Progenitor cell of endocrine pancreas (in vitro differentiated cells): ENCODE results near the gene RIPOR1. TPM values are rescaled to one million over a fixed set of nuclear protein-coding genes. Genes with fewer than 3 reads are reported as not detected.
A peak's percentile ranks its signal among the peaks of the same experiment; 100 is the strongest.

Experiments
- DNase-seq: peaks from one replicate; pipeline ENCODE4 v3.0.0; 2021; ENCODE audit warnings: low spot score; ENCODE audit not compliant: unreplicated experiment
- H3K27ac Mint-ChIP-seq: 2 replicates; pipeline ENCODE4 v1.8.0; 2021; ENCODE audit warnings: mild to moderate bottlenecking, moderate library complexity, mixed read lengths
- H3K27me3 Mint-ChIP-seq: 2 replicates; pipeline ENCODE4 v1.8.0; 2021; ENCODE audit warnings: mixed read lengths
- H3K36me3 Mint-ChIP-seq: 2 replicates; pipeline ENCODE4 v1.8.0; 2022; ENCODE audit warnings: mixed read lengths; ENCODE audit not compliant: insufficient read depth
- H3K4me1 Mint-ChIP-seq: 2 replicates; pipeline ENCODE4 v1.8.0; 2021; ENCODE audit warnings: low read depth, mixed read lengths
- H3K4me3 Mint-ChIP-seq: 2 replicates; pipeline ENCODE4 v1.8.0; 2021; ENCODE audit warnings: low read depth, mild to moderate bottlenecking, moderate library complexity, mixed read lengths
- H3K9me3 Mint-ChIP-seq: 2 replicates; pipeline ENCODE4 v1.8.0; 2021; ENCODE audit warnings: low read depth, mixed read lengths
- CTCF ChIP-seq: fragments of 200-600 bp; sonication (generic); IDR thresholded peaks from one replicate; pipeline ENCODE4 v1.5.0; 2021; ENCODE audit warnings: antibody characterized with exemption, mild to moderate bottlenecking; ENCODE audit not compliant: unreplicated experiment
- total RNA-seq: library from RNA; stranded (reverse); gene quantifications from 2 replicates; pipeline ENCODE4 v1.2.1, GENCODE V29; 2021

Gene RIPOR1
- total RNA-seq, 1 donor from 2014 or later: 72.7 TPM

- H3K27me3 Mint-ChIP-seq: no peaks in the 10 kb centered on the region
- H3K9me3 Mint-ChIP-seq: no peaks in the 10 kb centered on the region
- DNase-seq: no peak
- no peak for TF ChIP-seq CTCF
- peaks cover 19% of the 10 kb centered on the region for H3K4me1 Mint-ChIP-seq
- H3K4me3 Mint-ChIP-seq: peak overlapping the region; percentile 86
- H3K27ac Mint-ChIP-seq: peak overlapping the region; percentile 98
- H3K36me3 Mint-ChIP-seq: no peaks in the 10 kb centered on the region
Observed at GRCh38 chr16:67563708-67564468, 35.3 kb downstream of the RIPOR1 start.

DNA sequence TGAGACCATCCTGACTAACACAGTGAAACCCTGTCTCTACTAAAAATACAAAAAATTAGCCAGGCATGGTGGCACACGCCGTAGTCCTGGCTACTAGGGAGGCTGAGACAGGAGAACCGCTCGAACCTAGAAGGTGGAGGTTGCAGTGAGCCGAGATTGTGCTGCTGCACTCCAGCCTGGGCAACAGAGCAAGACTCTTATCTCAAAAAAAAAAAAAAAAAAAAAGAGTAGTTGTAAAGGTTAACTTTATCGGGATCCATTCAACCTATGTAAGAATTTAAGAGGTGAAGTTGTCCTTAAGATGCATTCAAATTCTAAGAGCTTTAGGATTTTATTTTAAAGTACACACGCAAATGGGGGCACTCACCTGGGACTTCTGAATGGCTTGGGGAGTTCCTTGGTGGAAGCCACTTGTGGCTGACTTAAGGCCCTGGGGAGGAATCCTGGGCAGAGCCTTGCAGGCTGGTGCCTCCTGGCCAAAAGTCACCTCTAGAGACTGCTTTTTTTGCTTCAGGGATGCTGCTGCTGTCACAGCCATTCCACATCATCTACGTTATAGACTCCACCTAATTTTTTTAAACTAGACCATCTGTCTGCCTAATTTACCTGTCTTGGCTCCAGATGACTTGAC is 37.0 kb downstream of the RIPOR1 start:
- H3K4me1 Mint-ChIP-seq: peaks cover 19% of the 10 kb centered on the region
- no peak for DNase-seq
- H3K36me3 Mint-ChIP-seq: no peaks in the 10 kb centered on the region
- H3K27ac Mint-ChIP-seq: no peak overlapping the region
- H3K4me3 Mint-ChIP-seq: no peak overlapping the region
- no peaks in the 10 kb centered on the region for H3K9me3 Mint-ChIP-seq
- no peaks in the 10 kb centered on the region for H3K27me3 Mint-ChIP-seq
- TF ChIP-seq CTCF: no peak

- no peak for TF ChIP-seq CTCF
- H3K4me3 Mint-ChIP-seq: no peak overlapping the region
- H3K4me1 Mint-ChIP-seq: peaks cover 1% of the 10 kb centered on the region
- no peaks in the 10 kb centered on the region for H3K9me3 Mint-ChIP-seq
- DNase-seq: no peak
- no peaks in the 10 kb centered on the region for H3K27me3 Mint-ChIP-seq
- H3K36me3 Mint-ChIP-seq: peaks cover 19% of the 10 kb centered on the region
- H3K27ac Mint-ChIP-seq: no peak overlapping the region
Observed at GRCh38 chr16:67571464-67571863, 42.8 kb downstream of the RIPOR1 start.

GRCh38 chr16:67571981-67572431 is 43.4 kb downstream of the RIPOR1 start:
- H3K9me3 Mint-ChIP-seq: no peaks in the 10 kb centered on the region

GRCh38 chr16:67579686-67580085 is 51.1 kb downstream of the RIPOR1 start:
- Mint-ChIP-seq H3K9me3 (no peaks in the 10 kb centered on the region), H3K27ac (peak overlapping the region; percentile 38), H3K36me3 (peaks cover 15% of the 10 kb centered on the region), H3K4me3 (no peak overlapping the region), H3K27me3 (no peaks in the 10 kb centered on the region), H3K4me1 (no peaks in the 10 kb centered on the region)
- DNase-seq: no peak
- no peak for TF ChIP-seq CTCF

More at GRCh38 chr16:67571981-67572431, 43.4 kb downstream of the RIPOR1 start:
- no peak overlapping the region for H3K27ac Mint-ChIP-seq
- DNase-seq: no peak
- TF ChIP-seq CTCF: no peak
- no peaks in the 10 kb centered on the region for H3K4me1 Mint-ChIP-seq
- peaks cover 22% of the 10 kb centered on the region for H3K36me3 Mint-ChIP-seq
- H3K4me3 Mint-ChIP-seq: no peak overlapping the region
- no peaks in the 10 kb centered on the region for H3K27me3 Mint-ChIP-seq
